BE2C (cell line): ENCODE measurements around the gene COL21A1.

Source experiments
- DNase-seq: peaks from one replicate; pipeline ENCODE4 v3.0.0-alpha.2; 2020
- H3K27me3 ChIP-seq: fragments of 250-450 bp; sonication (Bioruptor Pico); 2 replicates; pipeline ENCODE4 v1.5.1; 2020; ENCODE audit warnings: mild to moderate bottlenecking
- H3K36me3 ChIP-seq: fragments of 250-450 bp; sonication (Bioruptor Pico); 2 replicates; pipeline ENCODE4 v1.5.1; 2020; ENCODE audit warnings: mild to moderate bottlenecking
- H3K4me1 ChIP-seq: fragments of 250-450 bp; sonication (Bioruptor Pico); 2 replicates; pipeline ENCODE4 v1.5.1; 2020
- H3K4me3 ChIP-seq: 2 replicates; pipeline ENCODE4 v1.5.1; 2011; ENCODE audit warnings: low read depth, low read length
- H3K9me3 ChIP-seq: fragments of 250-450 bp; sonication (Bioruptor Pico); 2 replicates; pipeline ENCODE4 v1.5.1; 2020
- TF ChIP-seq, protein P1 (sequence below): IDR thresholded peaks from 2 replicates; pipeline ENCODE4 v1.5.1; 2012; ENCODE audit warnings: mild to moderate bottlenecking, low read depth, low read length

The COL21A1 gene

DNA sequence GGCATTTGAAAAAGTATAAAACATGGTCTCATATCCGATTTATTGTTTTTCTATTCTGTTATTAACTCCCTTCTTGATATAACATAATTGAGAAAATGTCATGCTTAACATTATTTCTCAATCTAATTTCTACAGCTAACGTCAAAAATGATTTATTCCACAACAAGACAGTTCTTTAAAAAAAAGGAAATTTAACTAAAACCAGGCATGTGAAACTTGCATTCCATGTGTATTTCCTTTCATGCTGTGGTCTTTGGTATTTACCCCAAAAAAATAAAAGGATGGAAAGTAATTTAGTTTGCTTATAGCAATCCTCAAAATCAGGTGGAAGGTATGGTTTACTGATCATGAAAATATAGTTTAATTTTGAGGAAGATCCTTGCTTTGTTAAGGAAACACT is 142.8 kb downstream of the COL21A1 start:
- H3K4me3 ChIP-seq = no peak overlapping the region
- TF ChIP-seq, protein P1, sequence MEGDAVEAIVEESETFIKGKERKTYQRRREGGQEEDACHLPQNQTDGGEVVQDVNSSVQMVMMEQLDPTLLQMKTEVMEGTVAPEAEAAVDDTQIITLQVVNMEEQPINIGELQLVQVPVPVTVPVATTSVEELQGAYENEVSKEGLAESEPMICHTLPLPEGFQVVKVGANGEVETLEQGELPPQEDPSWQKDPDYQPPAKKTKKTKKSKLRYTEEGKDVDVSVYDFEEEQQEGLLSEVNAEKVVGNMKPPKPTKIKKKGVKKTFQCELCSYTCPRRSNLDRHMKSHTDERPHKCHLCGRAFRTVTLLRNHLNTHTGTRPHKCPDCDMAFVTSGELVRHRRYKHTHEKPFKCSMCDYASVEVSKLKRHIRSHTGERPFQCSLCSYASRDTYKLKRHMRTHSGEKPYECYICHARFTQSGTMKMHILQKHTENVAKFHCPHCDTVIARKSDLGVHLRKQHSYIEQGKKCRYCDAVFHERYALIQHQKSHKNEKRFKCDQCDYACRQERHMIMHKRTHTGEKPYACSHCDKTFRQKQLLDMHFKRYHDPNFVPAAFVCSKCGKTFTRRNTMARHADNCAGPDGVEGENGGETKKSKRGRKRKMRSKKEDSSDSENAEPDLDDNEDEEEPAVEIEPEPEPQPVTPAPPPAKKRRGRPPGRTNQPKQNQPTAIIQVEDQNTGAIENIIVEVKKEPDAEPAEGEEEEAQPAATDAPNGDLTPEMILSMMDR = no peak
- no peaks in the 10 kb centered on the region for H3K36me3 ChIP-seq
- H3K9me3 ChIP-seq = no peaks in the 10 kb centered on the region
- H3K27me3 ChIP-seq = no peaks in the 10 kb centered on the region; the same call in 1 of the 2 replicates
- H3K4me1 ChIP-seq = no peaks in the 10 kb centered on the region
- DNase-seq = no peak

DNA sequence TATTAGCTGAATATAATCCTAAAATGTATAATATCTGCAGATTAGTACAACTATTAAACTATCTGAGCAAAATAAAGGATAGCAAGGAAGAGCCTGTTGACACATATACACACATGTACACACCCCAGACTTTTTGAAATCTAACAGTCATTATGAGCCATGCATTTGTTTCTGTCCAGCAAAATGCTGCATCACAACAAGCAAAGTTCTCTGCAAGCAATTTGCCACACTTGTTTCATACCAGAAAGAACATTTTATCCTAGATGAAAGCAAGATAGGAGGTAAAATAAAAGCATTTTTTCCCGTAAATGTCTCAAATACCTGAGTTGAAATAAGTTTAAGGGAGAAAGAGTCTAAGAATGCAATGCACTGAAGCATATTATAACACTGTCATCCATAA is 145.2 kb downstream of the COL21A1 start:
- peaks cover 2% of the 10 kb centered on the region; the same call in 1 of the 2 replicates for H3K4me1 ChIP-seq
- no peaks in the 10 kb centered on the region for H3K36me3 ChIP-seq
- H3K9me3 ChIP-seq = no peaks in the 10 kb centered on the region
- no peak overlapping the region for H3K4me3 ChIP-seq
- no peak for DNase-seq
- no peaks in the 10 kb centered on the region; the same call in 1 of the 2 replicates for H3K27me3 ChIP-seq
- TF ChIP-seq, protein P1 = no peak

DNA sequence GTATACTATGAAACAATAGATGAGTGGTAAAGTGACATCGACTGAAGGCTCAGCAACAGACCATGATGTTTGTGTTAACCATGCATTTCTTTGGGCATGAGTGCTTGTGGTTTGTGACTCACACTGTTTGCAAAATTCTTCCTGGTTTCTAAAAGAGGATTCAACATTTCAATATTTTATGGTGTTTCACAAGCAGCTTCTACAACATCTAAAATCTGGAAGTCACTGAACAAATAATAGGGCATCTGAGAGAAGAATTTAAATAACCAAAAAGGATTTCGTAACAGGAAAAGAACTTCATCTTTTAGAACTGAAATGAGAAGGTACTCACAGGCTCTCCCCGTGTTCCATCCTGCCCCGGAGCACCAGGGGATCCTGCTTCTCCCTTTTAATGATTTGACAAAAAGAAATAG is 146.2 kb downstream of the COL21A1 start:
- Histone ChIP-seq H3K4me3 (no peak overlapping the region), H3K27me3 (no peaks in the 10 kb centered on the region; the same call in 1 of the 2 replicates), H3K36me3 (no peaks in the 10 kb centered on the region), H3K4me1 (peaks cover 3% of the 10 kb centered on the region; the same call in 1 of the 2 replicates), H3K9me3 (no peaks in the 10 kb centered on the region)
- TF ChIP-seq, protein P1 = no peak
- no peak for DNase-seq

DNA sequence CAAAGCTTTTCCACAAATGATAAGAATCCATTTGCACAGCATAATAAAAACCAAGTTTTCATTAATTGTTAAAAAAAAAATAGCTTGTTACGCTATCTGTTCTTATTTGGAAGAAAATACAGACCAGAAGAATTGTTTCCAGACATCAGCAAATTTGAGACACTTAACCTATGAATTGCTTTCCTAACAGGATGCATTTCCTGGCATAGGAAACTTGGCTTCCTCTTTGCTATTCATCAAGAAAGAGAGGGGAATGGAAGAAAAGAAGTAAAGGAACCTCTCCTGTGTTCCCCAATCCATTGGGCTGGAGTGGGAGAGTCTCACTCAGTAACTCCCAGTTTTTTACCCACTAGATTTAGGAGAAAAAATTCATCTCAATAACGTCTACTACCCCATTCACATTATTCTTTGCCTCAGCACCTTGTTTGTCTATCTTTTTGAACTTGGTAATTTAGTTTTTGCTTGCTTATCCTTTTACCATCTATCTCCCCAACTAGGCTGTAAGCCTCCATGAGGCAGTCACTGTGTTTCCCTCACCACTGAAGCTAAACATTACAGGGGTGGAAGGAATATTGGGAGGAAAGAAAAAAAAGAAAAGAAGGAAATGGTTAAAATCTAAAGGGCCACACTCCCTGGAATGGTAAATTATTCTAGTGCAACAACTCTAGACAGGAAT is 150.3 kb downstream of the COL21A1 start:
- H3K27me3 ChIP-seq = no peaks in the 10 kb centered on the region
- no peak for DNase-seq
- H3K9me3 ChIP-seq = no peaks in the 10 kb centered on the region
- H3K4me1 ChIP-seq = peaks cover 3% of the 10 kb centered on the region; the same call in 1 of the 2 replicates
- no peaks in the 10 kb centered on the region for H3K36me3 ChIP-seq
- TF ChIP-seq, protein P1 = no peak
- H3K4me3 ChIP-seq = no peak overlapping the region

DNA sequence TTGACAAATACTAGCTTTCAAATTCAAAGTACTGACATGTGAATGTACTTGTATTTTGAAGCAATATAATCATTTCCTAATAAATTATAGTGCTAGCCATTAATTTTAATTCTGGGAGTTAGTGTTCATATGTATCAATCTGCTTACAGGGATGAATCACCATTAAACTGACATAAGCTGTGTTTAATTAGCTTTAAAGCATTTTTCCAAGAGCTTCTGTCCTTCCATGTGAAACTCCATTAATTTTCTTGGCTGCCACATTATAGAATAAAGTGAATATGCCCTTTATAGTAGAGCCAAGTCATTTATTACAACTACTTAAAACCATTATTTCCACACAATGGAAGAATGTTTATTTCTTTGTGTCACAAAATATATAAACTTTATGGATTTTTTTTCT is 150.8 kb downstream of the COL21A1 start:
- Histone ChIP-seq H3K27me3 (no peaks in the 10 kb centered on the region), H3K4me3 (no peak overlapping the region), H3K4me1 (peaks cover 3% of the 10 kb centered on the region; the same call in 1 of the 2 replicates), H3K36me3 (no peaks in the 10 kb centered on the region), H3K9me3 (no peaks in the 10 kb centered on the region)
- DNase-seq = no peak
- TF ChIP-seq, protein P1 = no peak

DNA sequence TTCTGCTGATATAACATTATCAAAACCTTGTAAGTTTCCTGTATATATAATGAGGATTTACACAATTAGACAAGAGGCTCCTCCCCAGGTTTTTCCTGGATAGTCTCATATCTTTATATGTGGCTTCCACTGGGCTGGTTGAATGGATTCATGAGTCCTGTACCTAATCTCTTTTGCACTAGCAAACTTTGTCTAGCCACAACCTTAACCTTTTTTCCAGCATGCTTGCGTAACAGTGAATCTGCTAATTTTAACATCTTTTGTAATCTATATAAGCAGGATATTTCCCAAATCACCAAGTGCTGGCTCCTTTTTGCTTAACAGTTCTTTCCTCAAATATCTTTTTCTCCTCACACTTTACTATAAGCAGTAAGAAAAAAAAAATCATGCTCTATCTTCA is 153.6 kb downstream of the COL21A1 start:
- H3K4me3 ChIP-seq = no peak overlapping the region
- TF ChIP-seq, protein P1 = no peak
- no peaks in the 10 kb centered on the region for H3K27me3 ChIP-seq
- DNase-seq = no peak
- no peaks in the 10 kb centered on the region for H3K36me3 ChIP-seq
- H3K4me1 ChIP-seq = peaks cover 3% of the 10 kb centered on the region; the same call in 1 of the 2 replicates
- H3K9me3 ChIP-seq = no peaks in the 10 kb centered on the region
